Astrocyte of the cerebellum (primary cell): ENCODE data around the gene BCCIP.

ENCODE experiments used
- DNase-seq: peaks from one replicate; pipeline ENCODE4 v3.0.0-alpha.2; 2011; ENCODE audit warnings: low read depth
- H3K4me3 ChIP-seq: 2 replicates; pipeline ENCODE4 v1.5.1; 2011; ENCODE audit warnings: mild to moderate bottlenecking, low read depth, low read length, moderate library complexity
- in situ Hi-C: cut with HindIII; loops from 2 replicates; pipeline ENCODE4 v1.10.0; 2017; ENCODE audit warnings: low sequenced_read_pairs
- TF ChIP-seq, protein P1 (sequence below): IDR thresholded peaks from 2 replicates; pipeline ENCODE4 v1.5.1; 2012; ENCODE audit warnings: low read length, low read depth, moderate library complexity, mild to moderate bottlenecking; ENCODE audit errors: missing control alignments

Gene BCCIP

GRCh38 chr10:125797994-125798662 is 25.2 kb upstream of the BCCIP start:
- TF ChIP-seq, protein P1, sequence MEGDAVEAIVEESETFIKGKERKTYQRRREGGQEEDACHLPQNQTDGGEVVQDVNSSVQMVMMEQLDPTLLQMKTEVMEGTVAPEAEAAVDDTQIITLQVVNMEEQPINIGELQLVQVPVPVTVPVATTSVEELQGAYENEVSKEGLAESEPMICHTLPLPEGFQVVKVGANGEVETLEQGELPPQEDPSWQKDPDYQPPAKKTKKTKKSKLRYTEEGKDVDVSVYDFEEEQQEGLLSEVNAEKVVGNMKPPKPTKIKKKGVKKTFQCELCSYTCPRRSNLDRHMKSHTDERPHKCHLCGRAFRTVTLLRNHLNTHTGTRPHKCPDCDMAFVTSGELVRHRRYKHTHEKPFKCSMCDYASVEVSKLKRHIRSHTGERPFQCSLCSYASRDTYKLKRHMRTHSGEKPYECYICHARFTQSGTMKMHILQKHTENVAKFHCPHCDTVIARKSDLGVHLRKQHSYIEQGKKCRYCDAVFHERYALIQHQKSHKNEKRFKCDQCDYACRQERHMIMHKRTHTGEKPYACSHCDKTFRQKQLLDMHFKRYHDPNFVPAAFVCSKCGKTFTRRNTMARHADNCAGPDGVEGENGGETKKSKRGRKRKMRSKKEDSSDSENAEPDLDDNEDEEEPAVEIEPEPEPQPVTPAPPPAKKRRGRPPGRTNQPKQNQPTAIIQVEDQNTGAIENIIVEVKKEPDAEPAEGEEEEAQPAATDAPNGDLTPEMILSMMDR: no peak
- no peak for DNase-seq
- no peak overlapping the region for H3K4me3 ChIP-seq
- in situ Hi-C loops: no loop called here

- no peak for DNase-seq
- in situ Hi-C loops: no loop called here
These were observed 23.7 kb upstream of the BCCIP start for GRCh38 chr10:125799451-125800182.

GRCh38 chr10:125801574-125801973 is 21.8 kb upstream of the BCCIP start:
- DNase-seq: no peak
- no peak overlapping the region for H3K4me3 ChIP-seq
- TF ChIP-seq, protein P1: no peak
- in situ Hi-C loops: no loop called here

More at GRCh38 chr10:125799451-125800182, 23.7 kb upstream of the BCCIP start:
- TF ChIP-seq, protein P1: no peak
- no peak overlapping the region for H3K4me3 ChIP-seq

GRCh38 chr10:125802131-125802530 is 21.2 kb upstream of the BCCIP start:
- TF ChIP-seq, protein P1: no peak
- DNase-seq: no peak
- H3K4me3 ChIP-seq: no peak overlapping the region
- in situ Hi-C loops: no loop called here

DNA sequence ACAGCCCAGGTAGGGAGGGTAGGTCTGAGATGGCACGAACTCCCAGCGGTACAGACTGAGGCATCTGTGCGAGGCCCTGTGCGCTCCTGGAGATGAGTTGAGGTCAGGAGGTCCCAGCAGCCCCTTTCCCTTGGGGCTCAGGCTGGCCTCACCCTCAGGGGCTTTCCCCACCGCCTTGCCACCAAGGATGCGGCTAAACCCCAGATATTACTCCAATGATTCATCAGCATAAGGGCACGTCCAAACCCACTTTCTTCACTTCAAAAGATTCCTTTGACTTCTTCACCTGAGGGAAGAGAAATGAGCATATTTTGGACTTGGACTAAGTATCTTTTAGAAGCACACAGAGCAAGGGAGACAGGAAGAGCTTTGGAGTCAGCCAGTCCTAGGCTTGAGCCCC is 20.6 kb upstream of the BCCIP start:
- in situ Hi-C loops: no loop called here
- DNase-seq: no peak
- TF ChIP-seq, protein P1: no peak
- H3K4me3 ChIP-seq: no peak overlapping the region

GRCh38 chr10:125808047-125808446 is 15.3 kb upstream of the BCCIP start:
- no peak overlapping the region for H3K4me3 ChIP-seq
- no peak for DNase-seq
- in situ Hi-C loops: no loop called here
- TF ChIP-seq, protein P1: no peak
